Suppressor macrophage (primary cell): Measurements from ENCODE around the gene COG3.

Source experiments
- DNase-seq, 4 experiments: peaks; one replicate each; pipeline ENCODE4 v3.0.0-alpha.2; 2020 to 2022

COG3 gene

DNA sequence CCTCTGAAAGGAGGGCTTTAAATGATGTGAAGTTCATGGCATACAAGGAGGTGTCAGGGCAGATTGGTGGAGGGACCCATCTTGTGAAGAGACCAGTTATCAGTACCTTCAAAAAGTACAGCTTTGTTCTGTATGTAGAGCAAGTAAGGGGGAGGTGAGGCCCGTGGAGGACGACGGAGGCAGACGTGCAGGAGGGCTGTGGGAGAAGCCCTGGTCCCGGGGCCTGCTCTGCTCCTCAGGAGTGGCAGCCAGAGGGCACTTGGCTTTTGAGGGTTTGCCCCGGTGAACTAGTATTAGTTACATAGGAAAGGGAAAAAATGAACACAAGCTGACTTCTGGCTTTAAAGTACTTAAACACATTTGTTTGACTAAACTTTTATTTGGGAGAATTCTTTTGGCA lies 42.1 kb downstream of the COG3 start:
- DNase-seq: no peak

DNA sequence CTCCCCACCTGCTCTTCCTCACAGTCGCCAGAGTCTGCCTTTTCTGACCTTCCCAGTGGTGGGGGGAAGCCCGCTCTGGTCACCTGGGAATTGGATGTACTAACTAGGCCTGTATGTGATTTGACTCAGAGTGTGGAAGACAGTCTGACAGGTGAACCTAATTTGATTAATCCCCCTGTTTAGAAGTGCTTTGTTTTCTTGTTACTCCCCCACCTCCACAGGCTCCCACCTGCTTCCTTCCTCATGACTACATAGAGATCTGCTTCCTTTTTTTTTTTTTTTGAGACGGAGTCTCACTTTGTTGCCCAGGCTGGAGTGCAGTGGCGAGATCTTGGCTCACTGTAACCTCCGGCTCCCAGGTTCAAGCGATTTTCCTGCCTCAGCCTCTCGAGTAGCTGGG lies 44.0 kb downstream of the COG3 start:
- peak in 2 of 4 experiments; percentile 14 to 24 for DNase-seq

DNA sequence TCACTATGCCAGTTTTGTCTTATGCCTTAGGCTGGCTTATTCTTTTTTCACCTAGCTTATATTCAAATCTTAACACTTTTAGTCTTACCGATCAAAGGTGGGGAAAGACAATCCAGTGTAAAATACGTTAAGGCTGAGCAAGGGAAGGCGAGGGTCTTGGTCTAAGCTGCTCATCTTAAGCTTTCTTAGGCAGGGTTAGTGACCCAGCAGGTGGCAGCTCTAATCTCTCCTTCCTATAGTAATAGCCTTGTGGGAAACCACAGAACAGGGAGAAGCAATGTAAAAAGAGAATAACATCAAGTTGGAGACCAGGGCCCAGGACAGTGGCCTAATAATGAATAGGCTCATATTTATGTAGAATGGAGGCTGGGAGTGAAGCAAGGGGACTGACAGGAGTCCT lies 45.9 kb downstream of the COG3 start:
- DNase-seq: no peak

DNA sequence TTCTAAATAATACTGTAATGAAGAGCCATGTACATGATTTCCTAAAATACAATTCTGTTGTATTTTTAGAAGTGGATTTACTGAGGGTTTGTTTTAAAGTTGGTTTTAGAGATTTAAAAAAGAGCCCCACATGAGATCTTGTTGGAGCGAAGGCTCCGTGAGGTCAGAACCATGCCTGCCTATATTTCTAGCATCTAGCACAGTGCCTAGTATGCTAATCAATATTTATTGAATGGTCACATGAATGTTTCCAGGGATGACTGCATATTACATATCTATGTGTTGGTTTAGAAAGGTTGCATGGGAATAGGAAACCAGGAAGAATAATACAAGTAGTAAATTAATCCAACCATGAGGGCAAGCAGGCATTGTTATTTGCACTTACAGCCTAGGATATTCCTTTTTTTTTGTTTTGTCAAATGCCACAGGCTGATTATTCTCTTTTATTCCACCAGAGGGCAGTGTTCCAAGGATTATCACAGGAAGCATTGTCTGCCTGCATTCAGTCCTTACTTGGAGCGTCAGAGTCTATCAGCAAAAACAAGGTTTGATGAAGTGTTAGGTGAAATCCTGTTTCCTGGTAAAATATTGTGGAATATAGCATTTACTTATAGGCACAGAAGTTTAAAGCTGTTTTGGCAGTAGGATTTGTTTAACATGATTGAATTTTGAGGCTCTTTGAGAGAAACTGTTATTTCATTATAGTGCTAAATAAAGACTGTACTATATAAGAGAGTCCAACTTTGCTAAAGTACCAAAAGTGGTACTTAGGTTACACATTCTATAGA lies 46.8 kb downstream of the COG3 start:
- peak; percentile 58 to 84 (median 72) for DNase-seq

DNA sequence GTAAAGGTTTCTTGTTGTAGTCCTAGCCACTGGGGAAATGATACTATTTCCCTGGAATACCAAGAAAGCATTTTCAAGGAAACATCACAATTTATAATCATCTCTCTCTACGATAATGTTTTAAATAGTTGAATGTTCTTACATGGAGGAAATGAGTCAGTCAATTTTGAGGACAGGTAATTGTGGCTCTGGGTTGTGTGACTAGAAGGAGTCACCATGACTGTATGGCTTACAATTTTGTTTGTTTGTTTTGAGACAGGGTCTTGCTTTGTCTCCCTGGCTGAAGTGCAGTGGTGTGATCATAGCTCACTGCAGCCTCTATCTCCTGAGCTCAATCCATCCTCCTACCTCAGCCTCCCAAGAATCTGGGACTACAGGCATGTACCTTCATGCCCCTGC lies 47.4 kb downstream of the COG3 start:
- DNase-seq: no peak

DNA sequence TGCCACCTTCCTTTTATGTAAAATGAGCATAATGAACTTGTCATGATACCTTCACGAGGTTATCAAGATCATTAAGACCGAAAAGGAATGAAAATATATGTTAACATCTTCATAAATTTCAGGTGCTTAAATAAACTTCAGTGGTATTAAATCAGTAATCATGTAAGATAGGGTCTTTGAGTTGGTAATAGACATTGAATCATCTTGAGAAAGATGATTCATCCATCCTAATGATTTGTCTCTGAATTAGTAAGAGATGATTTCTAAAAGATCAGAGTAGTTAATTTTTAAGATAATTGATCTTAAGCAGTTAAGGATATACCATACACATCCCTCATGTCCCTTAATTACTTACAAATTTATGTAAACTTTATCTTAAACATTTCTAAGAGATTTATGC lies 52.0 kb downstream of the COG3 start:
- DNase-seq: no peak

DNA sequence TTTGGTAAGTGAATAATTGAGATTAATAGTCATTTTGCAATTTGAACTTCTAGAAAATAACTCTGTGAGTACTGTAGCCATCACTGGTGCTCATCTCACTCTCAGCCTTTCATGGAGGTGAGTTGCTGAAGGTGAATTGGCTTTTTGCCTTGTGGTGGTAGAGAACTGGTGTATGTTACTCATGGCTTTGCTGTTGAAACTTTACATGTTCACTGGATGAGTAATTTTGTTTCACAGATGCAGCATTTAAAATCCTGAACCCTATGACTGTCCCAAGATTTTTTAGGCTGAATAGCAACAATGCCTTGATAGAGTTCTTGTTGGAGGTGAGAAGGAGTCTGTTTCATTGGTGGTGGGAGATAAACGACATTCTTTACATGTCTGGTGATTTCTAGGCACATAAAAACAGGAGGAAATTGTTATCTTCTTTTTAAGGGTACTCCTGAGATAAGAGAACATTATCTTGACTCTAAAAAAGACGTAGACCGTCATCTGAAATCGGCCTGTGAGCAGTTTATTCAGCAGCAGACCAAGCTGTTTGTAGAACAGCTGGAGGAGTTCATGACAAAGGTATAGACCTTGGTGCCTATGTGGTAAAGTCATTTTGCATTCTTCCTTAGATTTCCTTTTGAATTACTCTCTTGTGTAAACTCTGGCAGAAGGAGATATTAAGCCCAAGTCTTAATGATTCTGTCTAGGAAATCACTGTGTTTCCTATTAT lies 53.9 kb downstream of the COG3 start:
- DNase-seq: no peak

DNA sequence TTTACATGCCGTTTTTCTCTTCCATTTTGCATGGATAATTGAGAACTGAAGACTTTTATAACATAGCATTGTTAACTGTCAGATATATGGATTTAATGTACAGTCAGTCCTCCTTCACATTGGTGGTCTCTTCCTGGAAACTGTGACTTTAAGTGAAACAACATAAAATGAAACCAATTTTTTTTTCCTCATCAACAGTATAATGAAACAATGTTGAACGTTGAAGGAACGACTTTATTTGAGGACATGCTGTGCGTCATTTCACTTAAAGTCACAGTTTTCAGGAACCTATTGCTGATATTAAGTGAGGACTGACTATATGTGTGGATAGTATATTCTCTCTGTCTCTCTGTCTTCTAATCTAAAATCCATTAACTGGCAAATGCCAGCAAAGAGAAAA lies 54.8 kb downstream of the COG3 start:
- peak; percentile 13 to 73 (median 48) for DNase-seq

DNA sequence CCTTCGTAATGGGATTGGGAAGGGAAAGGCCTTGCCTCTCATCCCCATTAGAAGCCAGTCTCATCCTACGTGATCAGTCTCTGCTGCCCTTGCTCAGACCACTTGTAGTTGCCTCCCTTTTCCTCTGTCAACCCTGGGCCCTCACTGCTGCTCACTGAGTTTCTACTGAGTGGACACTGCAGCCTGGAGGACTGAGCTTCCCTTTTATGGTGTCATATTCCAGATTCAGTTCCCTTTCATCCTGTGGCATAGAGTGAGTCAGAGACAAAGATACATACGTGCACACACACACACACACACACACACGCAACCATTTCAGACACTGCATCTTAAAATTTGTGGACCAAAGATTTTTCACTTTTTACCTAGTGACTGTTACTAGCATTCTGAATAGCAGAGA lies 56.6 kb downstream of the COG3 start:
- DNase-seq: peak; percentile 89 to 96 (median 92)

DNA sequence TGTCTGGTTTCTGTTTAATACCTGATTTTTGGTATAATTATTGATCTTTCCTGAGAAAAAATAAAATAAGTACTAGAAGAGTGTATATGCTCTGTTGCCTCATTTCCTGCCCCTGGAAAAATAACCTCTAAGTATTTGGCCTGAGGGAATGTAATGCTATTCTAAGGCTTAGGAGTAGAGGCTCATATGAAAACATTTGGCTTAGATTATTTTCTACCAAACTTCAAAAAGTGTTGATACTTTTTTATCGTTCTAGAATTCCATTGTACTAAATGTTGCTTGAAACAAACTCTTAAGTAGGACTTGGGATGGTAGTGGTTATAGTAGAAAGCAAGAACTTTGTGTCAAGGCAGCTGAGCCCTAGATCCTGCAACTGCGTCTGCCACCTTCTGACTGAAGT lies 57.8 kb downstream of the COG3 start:
- DNase-seq: no peak

DNA sequence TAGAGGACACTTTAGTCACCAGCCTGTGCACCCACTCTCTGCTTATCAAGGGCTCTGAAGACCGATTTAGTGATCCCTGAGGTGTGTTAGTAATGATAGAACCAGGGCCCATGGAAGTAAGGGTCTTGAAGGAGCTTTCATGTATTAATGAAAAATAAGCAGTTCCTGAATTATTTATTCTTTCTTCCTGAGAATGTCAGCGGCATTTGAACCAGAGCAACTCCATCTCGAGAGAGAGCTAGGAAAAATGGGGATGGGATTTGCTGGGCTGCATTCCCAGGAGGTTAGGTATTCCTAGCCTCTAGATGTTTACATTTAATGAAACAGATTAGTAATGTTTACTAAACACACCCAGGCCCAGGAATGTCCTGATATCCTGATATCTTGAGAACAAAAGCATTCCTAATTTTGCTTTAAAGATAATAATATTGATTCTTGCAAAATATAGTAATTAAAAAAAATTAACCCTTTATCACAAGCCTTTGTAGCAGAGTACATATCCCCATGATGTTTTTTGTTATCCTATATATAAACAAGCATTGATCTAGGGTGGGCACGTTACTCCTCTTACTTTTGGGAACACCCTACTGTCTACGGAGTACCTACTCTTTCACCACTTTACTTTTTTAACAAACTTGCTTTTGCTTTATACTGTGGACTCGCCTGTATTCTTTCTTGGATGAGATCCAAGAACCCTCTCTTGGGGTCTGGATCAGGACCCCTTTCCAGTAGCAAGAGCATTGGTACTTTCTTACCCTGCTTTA lies 63.1 kb downstream of the COG3 start:
- no peak for DNase-seq

DNA sequence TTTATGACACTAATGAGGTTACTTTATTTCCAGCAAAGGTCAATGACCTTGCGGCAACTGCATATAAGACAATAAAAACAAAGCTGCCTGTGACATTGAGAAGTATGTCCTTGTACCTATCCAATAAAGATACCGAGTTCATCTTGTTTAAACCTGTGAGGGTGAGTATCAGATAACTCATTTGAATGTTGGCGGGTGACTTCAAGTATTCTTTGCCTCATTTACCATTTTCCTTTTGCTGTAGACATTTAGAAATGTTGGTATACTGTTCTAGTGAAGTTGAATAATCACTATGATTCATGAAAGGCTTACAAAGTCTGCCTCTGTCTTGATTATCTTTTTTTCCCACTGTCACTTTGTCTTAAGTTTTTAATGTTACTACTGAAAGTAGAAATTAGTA lies 65.0 kb downstream of the COG3 start:
- DNase-seq: no peak

DNA sequence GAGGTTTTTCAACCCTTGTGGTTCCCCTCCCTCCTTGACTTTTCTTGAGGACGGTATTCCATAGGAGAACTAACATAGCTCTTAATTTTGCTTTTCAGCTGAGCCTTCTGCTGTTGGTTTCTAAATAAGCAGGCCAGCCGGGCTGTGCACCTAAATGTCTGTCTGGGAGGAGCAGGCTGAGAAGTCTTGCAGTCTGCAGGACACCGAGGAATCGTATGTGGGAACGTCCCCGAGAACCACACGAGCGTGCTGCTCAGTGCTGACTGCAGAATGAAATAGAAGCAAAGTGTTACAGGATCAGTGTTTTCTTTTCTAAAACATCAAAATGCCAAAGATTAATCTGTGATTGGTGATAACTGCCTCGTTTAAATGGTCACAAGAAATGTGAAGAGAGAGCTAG lies 69.9 kb downstream of the COG3 start:
- DNase-seq: no peak

DNA sequence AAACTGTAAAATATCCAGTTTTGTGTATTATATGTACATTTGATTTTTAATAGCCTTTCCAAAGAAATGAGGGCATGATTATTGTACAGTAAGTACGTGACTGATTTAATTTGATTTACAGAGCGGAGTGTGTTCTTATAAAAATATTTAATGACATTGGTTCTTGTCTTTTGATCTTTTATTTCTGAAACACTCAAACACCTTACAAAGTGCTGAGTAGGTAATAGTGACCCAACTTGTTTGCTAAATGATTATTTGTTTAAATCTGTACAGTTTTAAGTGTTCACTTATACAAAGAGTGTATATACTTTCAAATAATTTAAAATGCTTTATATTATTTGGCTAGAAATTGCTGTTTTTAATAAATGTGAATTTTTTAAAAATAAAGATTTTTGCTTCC lies 71.5 kb downstream of the COG3 start:
- DNase-seq: no peak

DNA sequence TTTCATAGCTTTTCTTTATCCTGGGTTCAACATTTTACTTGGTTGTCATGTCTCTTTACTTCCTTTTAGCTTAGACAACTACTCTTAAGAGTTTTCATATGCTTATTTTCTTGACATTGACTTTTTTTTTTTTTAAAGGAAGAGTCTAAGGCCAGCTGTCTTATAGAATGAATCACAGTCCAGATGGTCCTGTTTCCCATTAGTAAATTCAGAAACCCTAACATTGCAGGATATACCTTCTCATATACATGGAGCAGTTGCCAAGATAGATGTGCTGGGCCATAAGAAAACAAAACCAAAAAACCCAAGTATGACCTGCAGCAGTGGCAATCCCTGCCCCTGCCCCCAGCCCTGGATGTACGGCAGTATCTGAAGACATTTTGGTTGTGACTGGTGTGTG lies 72.8 kb downstream of the COG3 start:
- DNase-seq: no peak

DNA sequence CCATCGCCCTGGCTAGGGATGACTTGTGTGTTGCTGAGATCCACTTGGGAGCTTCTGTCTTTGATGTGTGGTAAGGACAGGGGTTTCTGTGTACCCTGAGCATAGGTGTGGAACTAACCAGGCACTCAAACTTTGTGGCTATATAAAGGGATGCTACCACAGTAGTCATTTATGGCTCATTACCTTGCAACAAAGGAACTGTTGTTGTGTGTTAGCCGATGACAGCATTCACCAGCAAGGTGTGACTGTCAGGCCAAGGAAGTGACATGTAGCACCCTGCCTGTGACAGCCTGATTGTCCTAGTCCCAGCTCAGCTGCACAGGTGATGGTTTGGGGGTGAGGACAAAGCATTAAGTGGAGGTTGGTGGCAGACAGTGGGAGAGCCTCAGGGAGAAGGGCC lies 73.6 kb downstream of the COG3 start:
- no peak for DNase-seq

DNA sequence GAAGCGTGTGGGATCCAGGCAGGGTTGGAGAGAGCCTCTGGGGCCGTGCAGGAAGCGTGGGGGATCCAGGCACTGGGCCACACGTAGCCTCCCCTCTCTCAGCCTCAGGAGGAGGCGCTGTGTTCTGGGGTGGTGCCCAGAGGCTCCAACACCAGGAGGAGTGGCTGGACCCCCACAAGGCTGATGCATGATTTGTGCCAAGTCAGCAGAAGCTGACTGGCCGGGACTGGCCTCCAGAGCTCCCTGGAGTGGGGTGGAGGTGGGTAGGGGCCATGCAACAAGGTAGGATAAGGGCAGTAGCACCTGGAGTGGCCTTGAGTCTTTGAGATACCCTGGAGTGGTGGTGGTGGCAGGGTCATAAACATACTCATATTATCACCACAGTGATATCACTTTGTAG lies 75.5 kb downstream of the COG3 start:
- DNase-seq: no peak

DNA sequence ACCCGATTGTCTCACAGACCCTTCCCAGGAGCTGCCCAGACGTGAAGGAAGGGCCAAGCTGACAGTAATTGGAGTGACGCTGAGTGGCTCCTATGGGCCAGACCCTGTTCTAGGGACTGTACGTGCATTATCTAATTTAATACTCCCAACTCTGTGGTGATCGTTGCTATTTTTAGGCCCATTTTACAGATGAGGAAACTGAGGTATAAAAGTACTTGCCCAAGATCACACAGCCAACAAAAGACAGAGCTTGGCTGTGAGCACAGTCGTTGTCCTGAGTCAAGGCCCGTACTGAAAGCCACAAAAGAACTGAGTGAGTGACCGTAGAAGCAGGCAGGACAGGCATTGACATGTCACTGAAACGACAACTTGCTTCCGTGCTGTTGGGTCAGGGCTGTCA lies 76.1 kb downstream of the COG3 start:
- no peak for DNase-seq

DNA sequence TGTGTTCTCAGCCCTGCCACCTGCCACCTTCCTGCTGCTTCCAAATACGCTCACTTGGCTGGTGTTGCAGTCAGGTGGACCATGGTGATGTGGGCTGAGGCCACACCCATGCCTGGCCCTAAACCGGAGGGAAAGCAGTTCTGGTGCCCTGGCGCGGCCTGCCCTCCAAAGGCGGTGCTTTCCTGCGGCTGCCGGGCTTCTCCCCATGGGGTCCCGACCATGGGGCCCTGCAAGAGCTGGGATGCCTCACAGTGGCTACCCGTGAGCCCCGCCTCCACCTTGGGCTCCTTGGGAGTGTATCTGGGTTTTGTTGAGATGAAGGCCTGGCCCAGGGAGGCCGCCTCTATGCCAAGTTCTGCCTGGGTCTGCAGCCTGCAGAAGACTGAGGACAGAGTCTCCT lies 77.1 kb downstream of the COG3 start:
- no peak for DNase-seq

DNA sequence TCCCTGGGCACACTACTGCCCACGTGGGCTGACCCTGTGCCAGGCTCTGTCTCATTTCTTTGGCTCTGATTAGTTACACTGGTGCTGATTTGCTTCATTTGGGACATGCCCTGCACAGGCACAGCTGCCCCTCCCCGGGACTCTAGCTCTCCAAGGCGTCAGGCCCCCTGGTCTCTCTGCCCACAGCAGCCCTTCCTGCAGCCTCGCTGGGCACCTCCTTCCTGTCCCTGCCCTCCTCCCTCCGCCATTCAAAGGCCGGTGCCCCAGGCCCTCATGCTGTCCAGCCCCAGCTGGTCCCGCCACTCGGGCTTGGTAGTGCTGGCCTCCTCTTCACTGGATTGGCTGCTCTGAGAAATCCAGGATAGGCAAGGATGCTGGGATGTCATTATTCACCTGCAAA lies 77.7 kb downstream of the COG3 start:
- no peak for DNase-seq

DNA sequence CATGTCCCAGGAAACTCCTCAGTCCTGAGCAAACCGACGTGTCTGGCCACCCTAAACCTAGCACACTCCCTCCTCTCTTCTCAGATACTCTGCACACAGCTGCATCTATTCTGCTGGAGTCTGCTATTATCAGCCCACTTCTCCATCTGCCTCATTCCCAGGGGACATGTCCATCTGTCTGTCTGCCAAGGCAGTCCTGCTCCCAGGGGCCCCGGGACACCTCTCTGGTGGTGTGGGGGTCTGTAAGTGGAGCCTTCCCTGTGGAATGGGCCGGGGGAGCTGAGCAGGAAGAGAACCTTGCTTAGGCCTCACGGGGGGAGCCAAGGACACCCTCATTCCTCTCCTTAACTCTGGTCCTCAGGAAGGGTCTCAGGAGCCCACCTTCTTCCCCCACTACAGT lies 78.1 kb downstream of the COG3 start:
- DNase-seq: no peak

DNA sequence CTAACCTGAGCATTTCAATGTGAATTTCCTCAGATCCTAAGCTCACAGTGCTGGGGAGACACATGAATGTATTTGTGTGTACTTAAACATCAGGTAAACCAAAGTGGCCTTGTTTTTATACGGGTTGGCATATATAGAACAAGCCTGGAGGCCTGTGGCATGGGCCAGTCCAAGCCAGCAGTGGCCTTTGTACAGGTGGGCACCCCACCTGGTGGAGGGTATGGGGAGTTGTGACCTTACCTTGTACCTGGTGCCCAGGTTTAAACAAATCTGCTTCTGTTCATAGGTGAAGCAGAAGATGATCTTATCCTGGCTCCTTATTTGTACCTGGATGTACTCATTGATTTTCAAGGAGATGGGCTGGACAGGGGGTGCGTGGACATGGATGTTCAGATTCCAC lies 79.8 kb downstream of the COG3 start:
- DNase-seq: no peak

DNA sequence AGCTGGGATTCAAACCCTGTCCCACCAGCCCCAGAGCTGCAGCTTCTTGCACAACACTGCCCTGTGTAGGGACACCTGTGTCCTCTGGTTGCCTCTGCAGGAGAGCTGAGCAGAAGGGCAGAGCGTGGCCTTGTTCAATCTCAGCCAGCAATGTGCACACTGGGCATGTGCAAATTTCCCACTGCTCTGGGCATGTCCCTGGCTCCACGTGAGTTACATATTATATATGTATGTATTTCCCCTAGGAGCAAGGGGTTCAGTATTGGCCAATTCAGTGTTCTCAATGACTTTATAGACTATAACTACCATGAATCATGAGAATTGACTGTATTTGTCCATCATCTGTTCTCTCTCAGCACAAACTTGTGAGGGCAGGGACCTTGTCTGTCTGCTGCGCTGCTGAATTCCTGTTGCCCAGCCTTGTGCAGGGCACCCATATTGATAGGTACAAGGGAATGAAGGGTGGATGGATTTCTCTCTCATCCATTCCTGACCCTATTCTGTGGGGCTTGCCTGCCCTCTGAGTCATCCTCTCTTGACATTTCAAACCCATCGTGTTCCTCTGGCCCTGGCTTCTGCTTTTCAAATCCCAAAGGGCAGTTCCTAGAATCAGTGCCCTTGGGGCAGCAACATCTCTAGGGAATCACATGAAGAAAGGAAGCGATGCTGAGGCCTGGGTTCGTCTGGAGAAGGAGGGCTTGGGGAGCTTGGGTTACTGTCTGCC lies 81.1 kb downstream of the COG3 start:
- peak; percentile 51 to 76 (median 70) for DNase-seq
